Large intestine (tissue), 3 donors: Measurements from ENCODE around the gene ATP1B1. TPM values are rescaled to one million over a fixed set of nuclear protein-coding genes. Genes with fewer than 3 reads are reported as not detected.

ENCODE experiments used
- DNase-seq, 2 donors: peaks; one replicate each; pipeline versions ENCODE4 v3.0.0 to v3.0.0-alpha.2; 2013
- H3K27ac ChIP-seq: one replicate; pipeline ENCODE4 v1.5.1; 2013; ENCODE audit warnings: low read length
- H3K27me3 ChIP-seq: 2 replicates; pipeline ENCODE4 v1.6.1; 2013; ENCODE audit warnings: low read length; ENCODE audit not compliant: control insufficient read depth, insufficient read depth
- H3K36me3 ChIP-seq: 2 replicates; pipeline ENCODE4 v1.6.1; 2013; ENCODE audit warnings: low read length; ENCODE audit not compliant: control insufficient read depth, insufficient read depth
- H3K4me1 ChIP-seq: one replicate; pipeline ENCODE4 v1.6.1; 2013; ENCODE audit warnings: low read length; ENCODE audit not compliant: control insufficient read depth, insufficient read depth
- H3K4me3 ChIP-seq: one replicate; pipeline ENCODE4 v1.5.1; 2013; ENCODE audit warnings: low read length
- H3K9me3 ChIP-seq: one replicate; pipeline ENCODE4 v1.6.1; 2013; ENCODE audit warnings: mild to moderate bottlenecking, low read depth, low read length, moderate library complexity; ENCODE audit not compliant: control insufficient read depth
- WGBS: methylation state at CpG from one replicate; pipeline ENCODE4 v1.1.5; 2013; ENCODE audit warnings: low lambda C conversion rate; ENCODE audit not compliant: insufficient coverage; 5-methylcytosine and 5-hydroxymethylcytosine counted together
- polyA plus RNA-seq: library from polyadenylated mRNA; unstranded; fragments of 120-200 nt; gene quantifications from one replicate; pipeline ENCODE4 v1.2.1, GENCODE V29; 2013

ATP1B1 gene
- polyA plus RNA-seq, 1 donor = 167 TPM

GRCh38 chr1:169137357-169137756, 30.9 kb downstream of the ATP1B1 start:
- H3K4me3 ChIP-seq = no peak overlapping the region

GRCh38 chr1:169138866-169139670, 32.6 kb downstream of the ATP1B1 start:
- Histone ChIP-seq H3K9me3 (no peaks in the 10 kb centered on the region), H3K27ac (no peak overlapping the region), H3K27me3 (no peaks in the 10 kb centered on the region), H3K36me3 (no peaks in the 10 kb centered on the region), H3K4me1 (peaks cover 30% of the 10 kb centered on the region), H3K4me3 (no peak overlapping the region)
- WGBS = 64% methylated on average over 1 of the region's 2 CpGs
- DNase-seq = no peak

More at GRCh38 chr1:169137357-169137756, 30.9 kb downstream of the ATP1B1 start:
- Histone ChIP-seq H3K36me3 (peaks cover 9% of the 10 kb centered on the region), H3K9me3 (no peaks in the 10 kb centered on the region), H3K4me1 (peaks cover 16% of the 10 kb centered on the region), H3K27ac (no peak overlapping the region), H3K27me3 (no peaks in the 10 kb centered on the region)
- 80% methylated on average over 1 of the region's 4 CpGs for WGBS
- no peak for DNase-seq

- H3K4me1 ChIP-seq = peaks cover 48% of the 10 kb centered on the region
- no peak overlapping the region for H3K4me3 ChIP-seq
- WGBS = 100% methylated on average over 2 of the region's 3 CpGs
- H3K27me3 ChIP-seq = no peaks in the 10 kb centered on the region
- H3K36me3 ChIP-seq = no peaks in the 10 kb centered on the region
- DNase-seq = no peak
- H3K27ac ChIP-seq = peak overlapping the region; percentile 77
- no peaks in the 10 kb centered on the region for H3K9me3 ChIP-seq
Measured at GRCh38 chr1:169141356-169141755, 34.9 kb downstream of the ATP1B1 start.

GRCh38 chr1:169142129-169142528, 35.6 kb downstream of the ATP1B1 start:
- 40% methylated on average over 1 of the region's 1 CpG for WGBS
- Histone ChIP-seq H3K9me3 (no peaks in the 10 kb centered on the region), H3K27ac (peak overlapping the region; percentile 77), H3K4me1 (peaks cover 56% of the 10 kb centered on the region), H3K36me3 (no peaks in the 10 kb centered on the region), H3K27me3 (no peaks in the 10 kb centered on the region), H3K4me3 (no peak overlapping the region)
- DNase-seq = no peak

GRCh38 chr1:169143346-169143745, 36.9 kb downstream of the ATP1B1 start:
- peaks cover 67% of the 10 kb centered on the region for H3K4me1 ChIP-seq
- no peaks in the 10 kb centered on the region for H3K36me3 ChIP-seq
- H3K4me3 ChIP-seq = no peak overlapping the region
- WGBS = 0% methylated on average over 1 of the region's 3 CpGs
- H3K27ac ChIP-seq = peak overlapping the region; percentile 77
- H3K9me3 ChIP-seq = no peaks in the 10 kb centered on the region
- H3K27me3 ChIP-seq = no peaks in the 10 kb centered on the region
- peak in 1 of 2 donors; percentile 65 for DNase-seq

GRCh38 chr1:169143984-169144383, 37.5 kb downstream of the ATP1B1 start:
- Histone ChIP-seq H3K36me3 (no peaks in the 10 kb centered on the region), H3K4me1 (peaks cover 72% of the 10 kb centered on the region), H3K27ac (peak overlapping the region; percentile 77)

GRCh38 chr1:169144941-169145626, 38.6 kb downstream of the ATP1B1 start:
- Histone ChIP-seq H3K27me3 (no peaks in the 10 kb centered on the region), H3K9me3 (no peaks in the 10 kb centered on the region), H3K4me3 (no peak overlapping the region), H3K27ac (peak overlapping the region; percentile 77), H3K4me1 (peaks cover 77% of the 10 kb centered on the region), H3K36me3 (no peaks in the 10 kb centered on the region)
- peak in 1 of 2 donors; percentile 72 for DNase-seq
- WGBS = no CpG with 5 or more reads among the region's 7 CpGs

More at GRCh38 chr1:169143984-169144383, 37.5 kb downstream of the ATP1B1 start:
- no peak for DNase-seq
- Histone ChIP-seq H3K9me3 (no peaks in the 10 kb centered on the region), H3K27me3 (no peaks in the 10 kb centered on the region), H3K4me3 (no peak overlapping the region)

GRCh38 chr1:169146576-169147214, 40.2 kb downstream of the ATP1B1 start:
- Histone ChIP-seq H3K9me3 (no peaks in the 10 kb centered on the region), H3K4me1 (peaks cover 87% of the 10 kb centered on the region), H3K4me3 (no peak overlapping the region), H3K27ac (peak overlapping the region; percentile 77), H3K27me3 (no peaks in the 10 kb centered on the region), H3K36me3 (no peaks in the 10 kb centered on the region)
- peak in 1 of 2 donors; percentile 76 for DNase-seq
- WGBS = no CpG with 5 or more reads among the region's 1 CpG

GRCh38 chr1:169148472-169149252, 42.2 kb downstream of the ATP1B1 start:
- Histone ChIP-seq H3K27ac (peak overlapping the region; percentile 77), H3K4me3 (no peak overlapping the region), H3K27me3 (no peaks in the 10 kb centered on the region), H3K36me3 (no peaks in the 10 kb centered on the region), H3K4me1 (peaks cover 73% of the 10 kb centered on the region), H3K9me3 (no peaks in the 10 kb centered on the region)
- WGBS = no CpG with 5 or more reads among the region's 5 CpGs
- DNase-seq = peak; percentile 75 to 90
